T-helper 1 cell (primary cell): Measurements from ENCODE around the gene MSI2.
A peak's percentile ranks its signal among the peaks of the same experiment; 100 is the strongest.

Experiments used
- DNase-seq, 5 donors: peaks; one replicate each; pipeline ENCODE4 v3.0.0-alpha.2; 2012 to 2020

MSI2 gene

GRCh38 chr17:57533684-57534305, 277.5 kb downstream of the MSI2 start:
- no peak for DNase-seq

- DNase-seq, result no peak
These were observed 278.5 kb downstream of the MSI2 start for GRCh38 chr17:57534863-57535248.

- DNase-seq, result no peak
These were observed 279.1 kb downstream of the MSI2 start for GRCh38 chr17:57535249-57535966.

GRCh38 chr17:57536289-57536688, 280.0 kb downstream of the MSI2 start:
- no peak for DNase-seq

GRCh38 chr17:57536789-57537523, 280.6 kb downstream of the MSI2 start:
- no peak for DNase-seq

GRCh38 chr17:57537524-57538410, 281.4 kb downstream of the MSI2 start:
- DNase-seq, result peak in 1 of 5 donors; percentile 9

- DNase-seq, result no peak
These were observed 282.6 kb downstream of the MSI2 start for GRCh38 chr17:57538736-57539456.

GRCh38 chr17:57539529-57540301, 283.4 kb downstream of the MSI2 start:
- DNase-seq, result no peak

GRCh38 chr17:57540596-57540995, 284.3 kb downstream of the MSI2 start:
- DNase-seq, result no peak

- no peak for DNase-seq
These were observed 284.7 kb downstream of the MSI2 start for GRCh38 chr17:57541049-57541448.

- no peak for DNase-seq
These were observed 285.4 kb downstream of the MSI2 start for GRCh38 chr17:57541472-57542394.

- no peak for DNase-seq
These were observed 286.2 kb downstream of the MSI2 start for GRCh38 chr17:57542510-57542909.

- no peak for DNase-seq
These were observed 286.9 kb downstream of the MSI2 start for GRCh38 chr17:57543230-57543629.

- no peak for DNase-seq
These were observed 288.1 kb downstream of the MSI2 start for GRCh38 chr17:57544401-57544800.

- no peak for DNase-seq
These were observed 288.6 kb downstream of the MSI2 start for GRCh38 chr17:57544834-57545463.

- no peak for DNase-seq
These were observed 289.5 kb downstream of the MSI2 start for GRCh38 chr17:57545731-57546342.

GRCh38 chr17:57548421-57549410, 292.4 kb downstream of the MSI2 start:
- DNase-seq, result no peak

- no peak for DNase-seq
These were observed 293.1 kb downstream of the MSI2 start for GRCh38 chr17:57549468-57549867.
